GM15510 (cell line): ENCODE measurements around the gene ELAPOR1.

ENCODE experiments used
- POLR2A ChIP-seq: IDR thresholded peaks from 3 replicates; pipeline ENCODE4 v1.6.1; 2011; ENCODE audit warnings: borderline replicate concordance; ENCODE audit not compliant: insufficient read length; ENCODE audit errors: extremely low read depth

ELAPOR1 gene

GRCh38 chr1:109091078-109091838 is 22.7 kb upstream of the ELAPOR1 start:
- TF ChIP-seq POLR2A, result no peak

- no peak for TF ChIP-seq POLR2A
These were observed 22.1 kb upstream of the ELAPOR1 start for GRCh38 chr1:109091839-109092193.

GRCh38 chr1:109094377-109094803 is 19.5 kb upstream of the ELAPOR1 start:
- TF ChIP-seq POLR2A, result no peak

GRCh38 chr1:109094871-109095270 is 19.0 kb upstream of the ELAPOR1 start:
- TF ChIP-seq POLR2A, result no peak

GRCh38 chr1:109095631-109096030 is 18.3 kb upstream of the ELAPOR1 start:
- no peak for TF ChIP-seq POLR2A

- TF ChIP-seq POLR2A, result no peak
These were observed 17.8 kb upstream of the ELAPOR1 start for GRCh38 chr1:109096120-109096519.

GRCh38 chr1:109099938-109100773 is 13.8 kb upstream of the ELAPOR1 start:
- peak; percentile 100 for TF ChIP-seq POLR2A

GRCh38 chr1:109104364-109105151 is 9.4 kb upstream of the ELAPOR1 start:
- no peak for TF ChIP-seq POLR2A

- TF ChIP-seq POLR2A, result no peak
These were observed 8.0 kb upstream of the ELAPOR1 start for GRCh38 chr1:109105881-109106280.

GRCh38 chr1:109107785-109108184 is 6.1 kb upstream of the ELAPOR1 start:
- TF ChIP-seq POLR2A, result no peak

GRCh38 chr1:109109906-109110305 is 4.0 kb upstream of the ELAPOR1 start:
- TF ChIP-seq POLR2A, result no peak

- TF ChIP-seq POLR2A, result no peak
These were observed 2.4 kb upstream of the ELAPOR1 start for GRCh38 chr1:109111386-109112055.

GRCh38 chr1:109112056-109112651 is 1.8 kb upstream of the ELAPOR1 start:
- no peak for TF ChIP-seq POLR2A

- TF ChIP-seq POLR2A, result no peak
These were observed 1.1 kb upstream of the ELAPOR1 start for GRCh38 chr1:109112652-109113285.
